Measurements from ENCODE around the gene ITGA11.

ITGA11 gene

DNA sequence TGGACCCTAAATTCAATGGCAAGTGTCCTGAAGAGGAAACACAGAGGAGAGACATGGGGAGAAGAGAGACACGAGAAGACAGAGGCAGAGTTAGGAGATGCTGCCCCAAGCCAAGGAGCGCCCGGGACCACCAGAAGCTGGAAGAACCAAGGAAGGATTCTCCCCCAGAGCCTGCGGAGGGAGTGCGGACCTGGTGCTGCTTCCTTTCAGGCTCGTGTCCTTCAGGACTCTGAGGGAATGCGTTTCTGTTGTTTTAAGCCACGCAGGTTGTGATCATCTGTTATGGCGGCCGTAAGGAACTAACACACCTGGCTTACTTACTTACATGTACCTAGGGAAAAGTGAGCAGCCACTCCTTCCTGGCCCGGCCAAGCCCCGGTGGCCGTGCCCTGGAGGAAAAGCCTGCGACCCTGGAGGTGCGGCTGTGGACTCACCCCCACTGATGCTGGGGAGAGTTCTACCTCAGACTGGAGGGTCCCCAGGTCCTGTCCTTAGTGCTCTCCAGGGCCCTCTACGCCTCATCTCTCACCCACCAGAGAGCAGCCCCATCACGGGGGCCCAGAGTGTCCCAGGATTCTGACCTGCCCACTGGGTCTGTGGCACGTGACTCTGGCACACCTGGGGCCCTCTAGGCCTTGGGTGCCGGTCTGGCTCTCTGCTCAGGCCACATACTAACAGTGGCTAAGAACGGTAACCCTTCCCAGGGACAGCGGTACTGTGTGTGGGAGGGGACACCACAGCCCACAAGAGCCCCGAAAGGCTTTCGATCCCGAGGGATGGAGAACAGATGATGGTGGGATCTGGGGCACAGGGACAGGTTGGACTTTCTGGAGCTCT lies 61.8 kb downstream of the ITGA11 start:
- no peak overlapping the region for H3K4me3 ChIP-seq (ENCODE audit: low read depth, low read length)
- no peak for DNase-seq (ENCODE audit: low read depth)
- TF ChIP-seq, protein P1, sequence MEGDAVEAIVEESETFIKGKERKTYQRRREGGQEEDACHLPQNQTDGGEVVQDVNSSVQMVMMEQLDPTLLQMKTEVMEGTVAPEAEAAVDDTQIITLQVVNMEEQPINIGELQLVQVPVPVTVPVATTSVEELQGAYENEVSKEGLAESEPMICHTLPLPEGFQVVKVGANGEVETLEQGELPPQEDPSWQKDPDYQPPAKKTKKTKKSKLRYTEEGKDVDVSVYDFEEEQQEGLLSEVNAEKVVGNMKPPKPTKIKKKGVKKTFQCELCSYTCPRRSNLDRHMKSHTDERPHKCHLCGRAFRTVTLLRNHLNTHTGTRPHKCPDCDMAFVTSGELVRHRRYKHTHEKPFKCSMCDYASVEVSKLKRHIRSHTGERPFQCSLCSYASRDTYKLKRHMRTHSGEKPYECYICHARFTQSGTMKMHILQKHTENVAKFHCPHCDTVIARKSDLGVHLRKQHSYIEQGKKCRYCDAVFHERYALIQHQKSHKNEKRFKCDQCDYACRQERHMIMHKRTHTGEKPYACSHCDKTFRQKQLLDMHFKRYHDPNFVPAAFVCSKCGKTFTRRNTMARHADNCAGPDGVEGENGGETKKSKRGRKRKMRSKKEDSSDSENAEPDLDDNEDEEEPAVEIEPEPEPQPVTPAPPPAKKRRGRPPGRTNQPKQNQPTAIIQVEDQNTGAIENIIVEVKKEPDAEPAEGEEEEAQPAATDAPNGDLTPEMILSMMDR (IDR thresholded peaks at IDR 0.05; ENCODE audit: low read depth, low read length, missing control alignments): no peak

DNA sequence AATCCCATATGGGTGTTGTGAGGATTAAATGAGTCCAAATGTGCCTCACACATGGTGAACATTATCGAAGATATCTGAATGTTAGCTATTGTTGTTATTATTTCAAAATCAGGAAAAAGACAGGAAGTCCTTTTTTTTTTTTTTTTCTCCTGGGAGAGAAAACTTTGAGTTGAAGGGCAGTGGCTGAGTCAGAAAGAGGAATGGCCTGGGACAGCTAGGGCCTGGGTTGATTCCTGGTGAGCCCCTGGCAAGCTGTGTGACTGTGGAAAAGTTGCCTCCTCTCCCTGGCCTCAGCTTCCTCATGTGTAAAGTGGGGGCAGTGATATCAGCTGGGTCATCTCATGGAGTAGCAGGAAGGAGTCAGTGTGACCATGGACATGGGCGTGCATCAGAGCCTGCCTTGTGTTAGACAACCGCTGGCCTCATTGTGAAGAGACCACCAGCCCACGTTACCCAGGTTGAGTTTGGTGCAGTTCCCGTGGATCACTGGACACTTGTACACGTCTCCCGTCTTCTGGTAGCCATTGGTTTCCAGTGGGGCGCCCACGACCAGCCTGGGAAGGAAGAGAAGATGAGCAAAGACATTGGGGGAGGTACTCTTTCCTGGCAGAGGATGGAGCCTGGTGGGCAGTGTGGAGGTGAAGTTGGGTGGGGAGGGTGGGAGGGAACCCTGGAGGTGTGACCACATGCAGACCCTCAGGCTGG lies 63.1 kb downstream of the ITGA11 start:
- TF ChIP-seq, protein P1 (IDR thresholded peaks at IDR 0.05; ENCODE audit: low read depth, low read length, missing control alignments): no peak
- H3K4me3 ChIP-seq (ENCODE audit: low read depth, low read length): no peak overlapping the region
- DNase-seq (ENCODE audit: low read depth): no peak

DNA sequence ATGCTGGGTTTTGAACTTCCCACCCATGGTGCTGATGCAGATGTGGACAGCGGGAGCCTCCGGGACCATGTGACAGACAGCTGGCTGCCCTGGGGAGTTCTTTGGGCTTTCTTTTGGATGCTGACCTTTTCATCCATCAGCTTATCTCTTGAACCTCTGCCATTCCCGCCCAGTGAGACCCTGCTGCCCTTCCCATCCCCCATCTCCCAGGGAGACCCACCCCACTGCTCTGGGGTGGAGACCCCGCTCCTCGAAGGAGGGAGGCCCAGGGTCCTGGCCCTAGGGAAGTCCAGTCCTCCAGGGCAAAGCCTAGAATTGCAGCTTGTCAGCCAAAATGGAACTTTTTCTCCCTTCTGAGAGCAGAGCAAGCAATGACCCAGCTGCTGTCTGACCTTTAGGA lies 64.0 kb downstream of the ITGA11 start:
- no peak for DNase-seq (ENCODE audit: low read depth)
- no peak overlapping the region for H3K4me3 ChIP-seq (ENCODE audit: low read depth, low read length)
- TF ChIP-seq, protein P1 (IDR thresholded peaks at IDR 0.05; ENCODE audit: low read depth, low read length, missing control alignments): no peak

DNA sequence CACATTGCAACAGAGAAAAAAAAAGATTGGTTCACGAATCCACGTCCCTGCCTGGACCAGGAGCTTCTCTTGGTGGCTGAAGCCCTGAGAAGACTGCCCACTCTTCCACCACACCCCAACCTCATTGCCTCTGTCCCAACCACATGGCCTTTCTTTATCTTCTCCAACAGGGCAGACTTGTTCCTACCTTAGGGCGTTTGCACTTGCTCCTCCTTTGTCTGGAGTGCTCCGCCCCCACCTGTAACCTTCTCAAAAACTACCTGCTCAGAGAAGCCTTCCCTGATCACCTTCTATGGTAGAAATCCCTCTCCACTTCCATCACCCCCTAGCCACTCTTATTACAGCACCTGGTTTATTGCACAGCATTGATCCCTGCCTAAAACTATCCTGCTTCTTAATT lies 64.7 kb downstream of the ITGA11 start:
- TF ChIP-seq, protein P1 (IDR thresholded peaks at IDR 0.05; ENCODE audit: low read depth, low read length, missing control alignments): no peak
- DNase-seq (ENCODE audit: low read depth): no peak

DNA sequence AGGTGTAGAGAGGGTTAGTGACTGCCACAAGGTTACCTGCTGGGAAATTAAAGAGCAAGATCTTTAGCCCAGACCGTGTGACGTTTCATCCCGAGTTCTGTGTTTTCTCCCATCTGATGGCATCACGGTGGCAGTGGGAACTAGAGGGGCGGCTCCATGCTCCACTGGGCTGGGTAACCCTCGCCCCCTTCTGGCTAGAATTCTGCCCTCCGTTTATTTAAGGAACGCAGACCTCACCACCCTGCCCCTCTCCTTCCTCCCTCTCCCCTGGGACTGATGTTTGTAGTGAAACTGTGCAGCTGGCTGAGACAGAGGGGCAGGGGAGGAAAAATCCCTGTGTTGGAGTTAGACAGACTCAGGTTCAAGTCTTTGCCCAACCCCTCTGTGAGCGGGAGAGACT lies 65.6 kb downstream of the ITGA11 start:
- DNase-seq (ENCODE audit: low read depth): no peak
- TF ChIP-seq, protein P1 (IDR thresholded peaks at IDR 0.05; ENCODE audit: low read depth, low read length, missing control alignments): no peak
- H3K4me3 ChIP-seq (ENCODE audit: low read depth, low read length): no peak overlapping the region

More for the DNA sequence above, 64.7 kb downstream of the ITGA11 start:
- H3K4me3 ChIP-seq (ENCODE audit: low read depth, low read length): no peak overlapping the region

DNA sequence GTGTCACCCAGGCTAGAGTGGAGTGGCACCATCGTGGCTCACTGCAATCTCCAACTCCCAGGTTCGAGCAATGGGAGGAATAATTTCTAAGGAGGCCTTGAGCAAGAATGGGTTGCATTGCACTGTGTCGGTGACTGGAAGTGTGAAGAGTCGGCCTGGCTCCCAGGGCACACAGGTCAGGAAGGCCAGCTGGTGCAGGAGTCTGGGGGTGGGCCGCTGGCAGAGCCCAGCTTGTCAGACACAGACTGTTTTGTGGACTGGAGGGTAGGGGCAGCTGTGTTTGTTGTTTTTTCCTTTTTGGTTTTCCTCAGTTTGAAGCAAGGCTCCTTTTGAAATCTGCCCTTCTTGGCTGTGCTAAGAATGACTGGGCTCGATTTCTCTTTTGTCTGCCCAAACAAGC lies 66.2 kb downstream of the ITGA11 start:
- no peak overlapping the region for H3K4me3 ChIP-seq (ENCODE audit: low read depth, low read length)
- DNase-seq (ENCODE audit: low read depth): no peak
- TF ChIP-seq, protein P1 (IDR thresholded peaks at IDR 0.05; ENCODE audit: low read depth, low read length, missing control alignments): no peak

Measured in GM12864 (cell line).